ENCODE measurements around the gene PXDC1. TPM values are rescaled to one million over a fixed set of nuclear protein-coding genes. Genes with fewer than 3 reads are reported as not detected.

PXDC1 gene
- total RNA-seq, 1 experiment from 2014 or later = 6.3 TPM

DNA sequence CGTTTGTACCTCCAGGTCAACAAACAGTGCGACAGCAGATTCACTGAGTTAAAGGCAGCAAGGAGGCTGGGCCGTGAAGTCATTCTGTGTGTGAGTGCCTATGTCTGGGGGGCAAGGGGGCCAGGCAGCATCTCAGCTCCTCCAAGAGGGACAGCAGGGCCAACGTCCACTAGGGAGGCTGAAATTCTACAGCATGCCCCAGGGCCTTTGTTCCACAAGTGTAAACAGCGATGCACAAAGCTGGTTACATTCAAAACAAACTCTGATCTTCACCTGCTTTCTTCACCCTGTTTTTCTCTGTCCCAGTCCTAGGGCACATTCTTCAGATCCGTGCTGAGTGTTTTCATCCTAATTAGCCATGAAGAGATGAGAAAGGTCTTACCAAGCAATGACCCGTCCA lies 41.1 kb downstream of the PXDC1 start:
- BruUV-seq (replicated peaks) = no TSS peak
- H3K4me1 ChIP-seq (ENCODE audit: control insufficient read depth in 1 of 2, insufficient read depth in 2 of 2, low read length in 2 of 2) = no peaks in the 10 kb centered on the region
- RAD21 ChIA-PET (ENCODE audit: low non-redundant PET in 1 of 2, low total read pairs in 2 of 2, uncharacterized antibody in 2 of 2, unreplicated experiment in 2 of 2) = no interaction called here
- no peaks in the 10 kb centered on the region for H3K79me2 ChIP-seq (ENCODE audit: insufficient read depth, low read length)
- POLR2A ChIA-PET = no interaction called here
- ATAC-seq = no peak
- no peak overlapping the region for H3K4me3 ChIP-seq (replicated peaks in 1 of 2; ENCODE audit: low read depth in 1 of 2, low read length in 2 of 2)
- no peak overlapping the region for H2AFZ ChIP-seq (ENCODE audit: low read depth, low read length, poor library complexity, severe bottlenecking)
- DNase-seq (ENCODE audit: low read depth, low spot score) = no peak
- H3K9ac ChIP-seq (ENCODE audit: low read length) = no peak overlapping the region
- CTCF ChIA-PET = no interaction called here
- no peaks in the 10 kb centered on the region for H3K27me3 ChIP-seq (ENCODE audit: insufficient read depth, low read length)
- no peak for TF ChIP-seq EZH2 (IDR thresholded peaks at IDR 0.05)
- no peak for TF ChIP-seq POLR2AphosphoS5 (IDR thresholded peaks at IDR 0.05; ENCODE audit: low read depth, low read length)
- no peak for TF ChIP-seq ZFX (IDR thresholded peaks at IDR 0.05)
- TF ChIP-seq, protein P1, sequence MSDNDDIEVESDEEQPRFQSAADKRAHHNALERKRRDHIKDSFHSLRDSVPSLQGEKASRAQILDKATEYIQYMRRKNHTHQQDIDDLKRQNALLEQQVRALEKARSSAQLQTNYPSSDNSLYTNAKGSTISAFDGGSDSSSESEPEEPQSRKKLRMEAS (IDR thresholded peaks at IDR 0.05) = no peak
- TF ChIP-seq, protein P2, sequence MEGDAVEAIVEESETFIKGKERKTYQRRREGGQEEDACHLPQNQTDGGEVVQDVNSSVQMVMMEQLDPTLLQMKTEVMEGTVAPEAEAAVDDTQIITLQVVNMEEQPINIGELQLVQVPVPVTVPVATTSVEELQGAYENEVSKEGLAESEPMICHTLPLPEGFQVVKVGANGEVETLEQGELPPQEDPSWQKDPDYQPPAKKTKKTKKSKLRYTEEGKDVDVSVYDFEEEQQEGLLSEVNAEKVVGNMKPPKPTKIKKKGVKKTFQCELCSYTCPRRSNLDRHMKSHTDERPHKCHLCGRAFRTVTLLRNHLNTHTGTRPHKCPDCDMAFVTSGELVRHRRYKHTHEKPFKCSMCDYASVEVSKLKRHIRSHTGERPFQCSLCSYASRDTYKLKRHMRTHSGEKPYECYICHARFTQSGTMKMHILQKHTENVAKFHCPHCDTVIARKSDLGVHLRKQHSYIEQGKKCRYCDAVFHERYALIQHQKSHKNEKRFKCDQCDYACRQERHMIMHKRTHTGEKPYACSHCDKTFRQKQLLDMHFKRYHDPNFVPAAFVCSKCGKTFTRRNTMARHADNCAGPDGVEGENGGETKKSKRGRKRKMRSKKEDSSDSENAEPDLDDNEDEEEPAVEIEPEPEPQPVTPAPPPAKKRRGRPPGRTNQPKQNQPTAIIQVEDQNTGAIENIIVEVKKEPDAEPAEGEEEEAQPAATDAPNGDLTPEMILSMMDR (IDR thresholded peaks at IDR 0.05 in 2 of 3, conservative IDR thresholded peaks at IDR 0.05 in 1 of 3; ENCODE audit: borderline replicate concordance in 1 of 3, insufficient read depth in 1 of 3, low read depth in 2 of 3, low read length in 2 of 3) = no peak
- TF ChIP-seq SIN3A (IDR thresholded peaks at IDR 0.05; ENCODE audit: low read depth) = no peak
- H3K4me2 ChIP-seq (ENCODE audit: low read length) = no peak overlapping the region
- H3K9me2 ChIP-seq (ENCODE audit: insufficient read depth) = no peaks in the 10 kb centered on the region
- H3K36me3 ChIP-seq (ENCODE audit: control insufficient read depth in 1 of 2, insufficient read depth in 2 of 2, low read length in 2 of 2) = no peaks in the 10 kb centered on the region
- no peak overlapping the region for H3K27ac ChIP-seq (ENCODE audit: low read depth, low read length)
- intact Hi-C loops (cut with micrococcal nuclease) = no loop called here
- H3K9me3 ChIP-seq (ENCODE audit: control insufficient read depth in 1 of 2, insufficient read depth in 1 of 2, low read depth in 1 of 2, low read length in 2 of 2) = no peaks in the 10 kb centered on the region
- no peaks in the 10 kb centered on the region for H4K20me1 ChIP-seq (ENCODE audit: insufficient read depth)

DNA sequence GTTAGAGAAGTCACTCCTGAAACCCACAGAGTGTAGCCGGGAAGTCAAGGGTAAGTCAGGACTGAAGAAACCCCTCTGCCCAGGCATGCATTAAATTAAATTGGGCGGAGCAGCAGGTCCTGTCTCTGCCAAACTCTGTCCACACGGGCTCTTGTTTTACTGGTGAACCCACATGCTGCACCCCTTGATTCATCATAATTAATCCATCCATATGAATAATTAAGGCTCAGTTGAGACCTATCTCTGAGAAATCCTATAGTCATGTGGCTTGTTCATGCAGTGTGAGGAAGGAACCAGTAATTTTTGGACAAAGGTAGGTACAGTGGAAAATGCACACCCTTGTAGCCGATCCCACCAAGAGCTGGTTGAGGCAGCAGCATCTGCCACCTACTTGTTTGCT lies 43.0 kb downstream of the PXDC1 start:
- ATAC-seq (no peak), DNase-seq (ENCODE audit: low read depth, low spot score) (no peak)
- intact Hi-C loops (cut with micrococcal nuclease) = no loop called here
- Histone ChIP-seq H3K36me3 (ENCODE audit: control insufficient read depth in 1 of 2, insufficient read depth in 2 of 2, low read length in 2 of 2) (no peaks in the 10 kb centered on the region), H3K9me3 (ENCODE audit: control insufficient read depth in 1 of 2, insufficient read depth in 1 of 2, low read depth in 1 of 2, low read length in 2 of 2) (no peaks in the 10 kb centered on the region), H3K4me1 (ENCODE audit: control insufficient read depth in 1 of 2, insufficient read depth in 2 of 2, low read length in 2 of 2) (no peaks in the 10 kb centered on the region), H3K9me2 (ENCODE audit: insufficient read depth) (no peaks in the 10 kb centered on the region), H3K9ac (ENCODE audit: low read length) (no peak overlapping the region), H3K4me3 (replicated peaks in 1 of 2; ENCODE audit: low read depth in 1 of 2, low read length in 2 of 2) (no peak overlapping the region), H3K4me2 (ENCODE audit: low read length) (no peak overlapping the region), H2AFZ (ENCODE audit: low read depth, low read length, poor library complexity, severe bottlenecking) (no peak overlapping the region), H3K27ac (ENCODE audit: low read depth, low read length) (no peak overlapping the region), H4K20me1 (ENCODE audit: insufficient read depth) (no peaks in the 10 kb centered on the region), H3K27me3 (ENCODE audit: insufficient read depth, low read length) (no peaks in the 10 kb centered on the region), H3K79me2 (ENCODE audit: insufficient read depth, low read length) (no peaks in the 10 kb centered on the region)
- ChIA-PET POLR2A (no interaction called here), CTCF (no interaction called here), RAD21 (ENCODE audit: low non-redundant PET in 1 of 2, low total read pairs in 2 of 2, uncharacterized antibody in 2 of 2, unreplicated experiment in 2 of 2) (no interaction called here)
- no TSS peak for BruUV-seq (replicated peaks)
- TF ChIP-seq EZH2phosphoT487 (IDR thresholded peaks at IDR 0.05; ENCODE audit: borderline replicate concordance) (no peak), ELF1 (IDR thresholded peaks at IDR 0.05; ENCODE audit: borderline replicate concordance, low read depth) (no peak), TCF7L2 (IDR thresholded peaks at IDR 0.05; ENCODE audit: borderline replicate concordance, extremely low read depth, insufficient read depth, insufficient read length) (no peak), EGR1 (IDR thresholded peaks at IDR 0.05; ENCODE audit: low read depth) (no peak), FOSL1 (IDR thresholded peaks at IDR 0.05; ENCODE audit: low read depth) (no peak), RAD21 (IDR thresholded peaks at IDR 0.05; ENCODE audit: low read depth) (no peak), JUND (IDR thresholded peaks at IDR 0.05) (no peak)
- TF ChIP-seq, protein P3, sequence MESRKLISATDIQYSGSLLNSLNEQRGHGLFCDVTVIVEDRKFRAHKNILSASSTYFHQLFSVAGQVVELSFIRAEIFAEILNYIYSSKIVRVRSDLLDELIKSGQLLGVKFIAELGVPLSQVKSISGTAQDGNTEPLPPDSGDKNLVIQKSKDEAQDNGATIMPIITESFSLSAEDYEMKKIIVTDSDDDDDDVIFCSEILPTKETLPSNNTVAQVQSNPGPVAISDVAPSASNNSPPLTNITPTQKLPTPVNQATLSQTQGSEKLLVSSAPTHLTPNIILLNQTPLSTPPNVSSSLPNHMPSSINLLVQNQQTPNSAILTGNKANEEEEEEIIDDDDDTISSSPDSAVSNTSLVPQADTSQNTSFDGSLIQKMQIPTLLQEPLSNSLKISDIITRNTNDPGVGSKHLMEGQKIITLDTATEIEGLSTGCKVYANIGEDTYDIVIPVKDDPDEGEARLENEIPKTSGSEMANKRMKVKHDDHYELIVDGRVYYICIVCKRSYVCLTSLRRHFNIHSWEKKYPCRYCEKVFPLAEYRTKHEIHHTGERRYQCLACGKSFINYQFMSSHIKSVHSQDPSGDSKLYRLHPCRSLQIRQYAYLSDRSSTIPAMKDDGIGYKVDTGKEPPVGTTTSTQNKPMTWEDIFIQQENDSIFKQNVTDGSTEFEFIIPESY (IDR thresholded peaks at IDR 0.05; ENCODE audit: extremely low read depth, insufficient replicate concordance, low read length) = no peak
- TF ChIP-seq, protein P4, sequence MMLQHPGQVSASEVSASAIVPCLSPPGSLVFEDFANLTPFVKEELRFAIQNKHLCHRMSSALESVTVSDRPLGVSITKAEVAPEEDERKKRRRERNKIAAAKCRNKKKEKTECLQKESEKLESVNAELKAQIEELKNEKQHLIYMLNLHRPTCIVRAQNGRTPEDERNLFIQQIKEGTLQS (IDR thresholded peaks at IDR 0.05) = no peak
- TF ChIP-seq, protein P2 (IDR thresholded peaks at IDR 0.05 in 2 of 3, conservative IDR thresholded peaks at IDR 0.05 in 1 of 3; ENCODE audit: borderline replicate concordance in 1 of 3, insufficient read depth in 1 of 3, low read depth in 2 of 3, low read length in 2 of 3) = no peak
